HepG2 (cell line): ENCODE data around the gene DNAJA1. TPM values are rescaled to one million over a fixed set of nuclear protein-coding genes. Genes with fewer than 3 reads are reported as not detected.
A peak's percentile ranks its signal among the peaks of the same experiment; 100 is the strongest.

Source experiments
- BORCS8-MEF2B ChIP-seq: sonication (generic); formaldehyde crosslinking; IDR thresholded peaks from 2 replicates; pipeline ENCODE4 v1.8.0; 2022; ENCODE audit warnings: mild to moderate bottlenecking, missing genetic modification reagents
- HNRNPH1 ChIP-seq: fragments of 200-400 bp; formaldehyde crosslinking; optimal IDR thresholded peaks from 2 replicates; pipeline ENCODE3; 2017; ENCODE audit warnings: mild to moderate bottlenecking, low read depth, low read length
- NFKBIZ ChIP-seq: IDR thresholded peaks from 2 replicates; pipeline ENCODE4 v1.6.1; 2018; ENCODE audit warnings: missing genetic modification reagents, missing compliant biosample characterization
- POLR2A ChIP-seq, 2 experiments: IDR thresholded peaks; 2 replicates each; pipeline ENCODE4 v1.6.1; 2011; ENCODE audit warnings: low read depth in 2 of 2, low read length in 2 of 2, mild to moderate bottlenecking in 1 of 2, moderate library complexity in 1 of 2; ENCODE audit not compliant: insufficient read depth in 1 of 2
- PRMT3 ChIP-seq: sonication (generic); formaldehyde crosslinking; IDR thresholded peaks from 2 replicates; pipeline ENCODE4 v1.8.1; 2022; ENCODE audit warnings: low read depth, mild to moderate bottlenecking, moderate library complexity, missing genetic modification reagents, borderline replicate concordance
- XRCC5 ChIP-seq: fragments of 200-400 bp; formaldehyde crosslinking; optimal IDR thresholded peaks from 2 replicates; pipeline ENCODE3; 2017; ENCODE audit warnings: mild to moderate bottlenecking, low read length
- ZFP37 ChIP-seq: sonication (generic); formaldehyde crosslinking; IDR thresholded peaks from 2 replicates; pipeline ENCODE4 v1.4.0; 2020; ENCODE audit warnings: missing genetic modification reagents, borderline replicate concordance
- ZKSCAN5 ChIP-seq: sonication (generic); formaldehyde crosslinking; IDR thresholded peaks from 2 replicates; pipeline ENCODE4 v1.5.1; 2020; ENCODE audit warnings: mild to moderate bottlenecking, missing genetic modification reagents
- ZKSCAN8 ChIP-seq: IDR thresholded peaks from 2 replicates; pipeline ENCODE4 v1.6.1; 2016; ENCODE audit warnings: borderline replicate concordance, missing genetic modification reagents, missing compliant biosample characterization
- ZNF280D ChIP-seq: sonication (generic); formaldehyde crosslinking; IDR thresholded peaks from 2 replicates; pipeline ENCODE4 v1.5.1; 2020; ENCODE audit warnings: mild to moderate bottlenecking, missing genetic modification reagents
- ZNF318 ChIP-seq: sonication (generic); formaldehyde crosslinking; IDR thresholded peaks from 2 replicates; pipeline ENCODE4 v1.4.0; 2020; ENCODE audit warnings: mild to moderate bottlenecking, missing genetic modification reagents
- ZNF546 ChIP-seq: sonication (generic); formaldehyde crosslinking; conservative IDR thresholded peaks from 2 replicates; pipeline ENCODE4 v1.8.1; 2023; ENCODE audit warnings: mild to moderate bottlenecking, missing genetic modification reagents
- ZNF639 ChIP-seq: conservative IDR thresholded peaks from 2 replicates; pipeline ENCODE4 v1.6.1; 2018; ENCODE audit warnings: missing genetic modification reagents
- ZSCAN25 ChIP-seq: sonication (generic); formaldehyde crosslinking; IDR thresholded peaks from 2 replicates; pipeline ENCODE4 v1.8.0; 2022; ENCODE audit warnings: mild to moderate bottlenecking, missing genetic modification reagents
- polyA plus RNA-seq, 8 experiments: library from polyadenylated mRNA; depleted of rRNA in 3 of 8; stranded (reverse) in 7 of 8; unstranded in 1 of 8; fragments of >200 nt; fragmentation: Illumina TruSeq in 4 of 8; extraction: Trizol in 4 of 8; gene quantifications; 2 replicates each; pipeline versions ENCODE4 v1.2.1 to v1.2.3, GENCODE V29; 2011 to 2016; ENCODE audit warnings: low read depth in 4 of 8, missing spikeins in 1 of 8, mixed read lengths in 1 of 8; ENCODE audit not compliant: insufficient read depth in 1 of 8
- total RNA-seq, 5 experiments: library from RNA; depleted of rRNA; stranded (reverse); fragments of >200 nt; fragmentation: Illumina TruSeq; extraction: Trizol; gene quantifications; 2 replicates each; pipeline ENCODE4 v1.2.3, GENCODE V29; 2016; ENCODE audit warnings: low read depth in 1 of 5
- TF ChIP-seq, protein P1 (sequence below): sonication (generic); formaldehyde crosslinking; IDR thresholded peaks from 2 replicates; pipeline ENCODE4 v1.4.0; 2020; ENCODE audit warnings: missing genetic modification reagents

Gene DNAJA1
- total and polyA plus RNA-seq, 2 of the 13 experiments (the other 11 are each of a cell fraction or from before 2014, with no cell fraction given) = 95.9 to 306 TPM

- TF ChIP-seq ZNF318 (CRISPR knock-in tag) (no peak; the same call in 1 of the 2 replicates), XRCC5 (no peak), ZKSCAN5 (CRISPR knock-in tag) (no peak), ZNF280D (CRISPR knock-in tag) (no peak), ZKSCAN8 (peak; percentile 18; the same call in 1 of the 2 replicates), ZSCAN25 (CRISPR knock-in tag) (0 out of 2 replicates have a peak, but pooled peaks have one; percentile 58), POLR2A (IDR thresholded peaks at IDR 0.05; ENCODE audit: insufficient read depth in 1 of 2, low read depth in 2 of 2, low read length in 2 of 2) (peak; percentile 99), ZNF639 (CRISPR knock-in tag) (peak; percentile 73; the same call in 1 of the 2 replicates), BORCS8-MEF2B (CRISPR knock-in tag) (peak; percentile 88; the same call in 1 of the 2 replicates), NFKBIZ (CRISPR knock-in tag) (no peak), ZFP37 (CRISPR knock-in tag) (0 out of 2 replicates have a peak, but pooled peaks have one; percentile 21), ZNF546 (CRISPR knock-in tag) (peak; percentile 47; the same call in 1 of the 2 replicates), PRMT3 (peak; percentile 76), HNRNPH1 (no peak)
- TF ChIP-seq, protein P1, sequence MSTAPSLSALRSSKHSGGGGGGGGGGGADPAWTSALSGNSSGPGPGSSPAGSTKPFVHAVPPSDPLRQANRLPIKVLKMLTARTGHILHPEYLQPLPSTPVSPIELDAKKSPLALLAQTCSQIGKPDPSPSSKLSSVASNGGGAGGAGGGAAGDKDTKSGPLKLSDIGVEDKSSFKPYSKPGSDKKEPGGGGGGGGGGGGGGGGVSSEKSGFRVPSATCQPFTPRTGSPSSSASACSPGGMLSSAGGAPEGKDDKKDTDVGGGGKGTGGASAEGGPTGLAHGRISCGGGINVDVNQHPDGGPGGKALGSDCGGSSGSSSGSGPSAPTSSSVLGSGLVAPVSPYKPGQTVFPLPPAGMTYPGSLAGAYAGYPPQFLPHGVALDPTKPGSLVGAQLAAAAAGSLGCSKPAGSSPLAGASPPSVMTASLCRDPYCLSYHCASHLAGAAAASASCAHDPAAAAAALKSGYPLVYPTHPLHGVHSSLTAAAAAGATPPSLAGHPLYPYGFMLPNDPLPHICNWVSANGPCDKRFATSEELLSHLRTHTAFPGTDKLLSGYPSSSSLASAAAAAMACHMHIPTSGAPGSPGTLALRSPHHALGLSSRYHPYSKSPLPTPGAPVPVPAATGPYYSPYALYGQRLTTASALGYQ (CRISPR knock-in tag) = no peak
These were observed at the start of gene DNAJA1 (continued) for GRCh38 chr9:33024966-33025571.
